Neural progenitor cell (in vitro differentiated cells): Measurements from ENCODE around the gene NEO1.

Experiments used
- CTCF ChIP-seq: fragments of 200-600 bp; sonication (generic); IDR thresholded peaks from 2 replicates; pipeline ENCODE4 v1.5.1; 2017; ENCODE audit warnings: antibody characterized with exemption, mild to moderate bottlenecking
- EZH2phosphoT487 ChIP-seq: fragments of 200-600 bp; sonication (generic); IDR thresholded peaks from 2 replicates; pipeline ENCODE4 v1.6.1; 2017; ENCODE audit warnings: antibody characterized with exemption

- TF ChIP-seq CTCF: no peak
- no peak for TF ChIP-seq EZH2phosphoT487
These were observed 68.0 kb downstream of the NEO1 start for GRCh38 chr15:73120269-73120668.
